CD4-positive, alpha-beta T cell treated with Interleukin-1 beta for 1 hour (primary cell): Measurements from ENCODE around the gene SGSM2.

ENCODE experiments used
- DNase-seq, 2 donors: peaks; one replicate each; pipeline ENCODE4 v3.0.0-alpha.2; 2020 to 2022

Gene SGSM2

GRCh38 chr17:2399572-2400473, 62.5 kb downstream of the SGSM2 start:
- DNase-seq = peak; percentile 95

DNA sequence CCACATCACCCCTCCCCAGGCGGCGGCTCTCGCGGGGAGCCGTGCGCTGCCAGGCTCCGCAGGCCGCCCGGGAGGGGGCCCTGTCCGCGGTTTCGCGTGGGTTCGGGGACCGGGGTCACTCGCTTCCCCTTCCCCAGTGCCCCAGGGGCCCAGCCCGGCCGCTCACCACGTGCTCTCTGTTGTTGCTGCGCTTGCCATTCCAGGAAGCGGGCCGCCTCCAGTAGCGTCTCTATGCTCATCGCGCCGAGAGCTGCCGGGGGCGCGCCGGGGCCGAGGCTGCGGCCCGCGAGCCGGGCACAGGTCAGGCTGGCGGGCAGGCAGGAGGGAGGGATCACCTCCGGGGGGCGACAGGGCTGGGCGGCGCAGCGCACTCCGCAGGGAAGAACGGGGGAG, 63.2 kb downstream of the SGSM2 start:
- DNase-seq = peak; percentile 39 to 52

GRCh38 chr17:2400877-2401425, 63.6 kb downstream of the SGSM2 start, which contains the start of gene MNT:
TSS of gene MNT (minus strand) at chr17:2401060. CDS start at chr17:2400712, 348 bp downstream.
- peak; percentile 96 to 97 for DNase-seq

DNA sequence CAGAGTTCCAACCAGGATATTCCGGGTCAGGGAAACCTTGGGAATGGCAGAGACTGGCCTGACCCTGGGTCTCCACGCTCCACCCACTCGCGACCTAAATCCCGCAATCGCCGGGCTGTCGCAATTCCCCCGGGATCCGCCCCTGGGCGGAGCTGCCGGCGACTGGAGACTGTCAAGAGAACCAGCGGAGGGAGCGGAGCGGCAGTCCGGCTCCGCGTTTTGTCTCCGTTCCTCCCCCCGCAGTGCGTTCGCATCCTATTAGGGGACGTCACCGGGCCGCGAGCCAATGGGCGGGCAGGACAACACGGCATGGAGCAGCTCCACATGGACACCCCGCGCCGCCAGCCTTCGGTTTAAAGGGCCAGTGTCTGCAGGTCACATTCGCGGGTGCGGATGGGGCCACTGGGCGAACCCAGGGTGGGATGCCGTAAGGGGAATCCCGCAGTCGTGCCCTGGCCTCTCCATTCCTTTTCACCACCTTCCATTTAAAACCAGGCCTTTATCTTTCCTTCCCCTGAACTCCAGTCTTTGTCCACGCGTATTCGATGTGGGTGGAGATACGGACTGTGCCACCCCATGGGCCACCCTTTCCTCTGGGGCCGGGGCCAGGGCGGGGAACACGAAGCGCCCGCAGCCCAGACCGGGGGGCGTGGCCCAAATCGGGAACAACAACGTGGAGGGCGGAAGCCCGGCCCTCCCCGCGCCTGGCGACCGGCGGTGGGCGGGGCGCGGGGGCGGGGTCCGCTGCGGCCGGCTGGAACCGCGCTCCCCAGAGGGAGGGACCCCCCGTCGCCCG, 64.3 kb downstream of the SGSM2 start:
- DNase-seq = peak; percentile 99 to 100

GRCh38 chr17:2402544-2402943, 65.2 kb downstream of the SGSM2 start:
- DNase-seq = no peak

DNA sequence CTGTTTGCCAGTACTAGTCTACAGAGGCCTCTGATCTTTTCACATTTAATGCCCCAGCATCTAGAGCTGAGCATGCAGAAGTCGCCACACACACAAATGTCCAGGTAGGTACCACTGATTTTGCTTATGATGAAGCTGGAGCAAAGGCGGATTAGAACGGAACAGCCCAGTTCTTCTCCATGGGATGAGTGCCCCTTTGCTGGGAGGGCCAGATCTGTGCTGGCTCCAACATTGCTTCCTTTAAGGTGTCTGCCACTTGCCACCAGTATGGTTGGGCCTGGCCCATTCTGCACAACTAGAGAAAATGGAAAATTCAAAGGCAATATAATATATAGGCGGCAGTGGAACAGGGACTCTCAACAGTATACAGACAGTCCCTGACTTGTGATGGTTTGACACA, 65.7 kb downstream of the SGSM2 start:
- DNase-seq = no peak

DNA sequence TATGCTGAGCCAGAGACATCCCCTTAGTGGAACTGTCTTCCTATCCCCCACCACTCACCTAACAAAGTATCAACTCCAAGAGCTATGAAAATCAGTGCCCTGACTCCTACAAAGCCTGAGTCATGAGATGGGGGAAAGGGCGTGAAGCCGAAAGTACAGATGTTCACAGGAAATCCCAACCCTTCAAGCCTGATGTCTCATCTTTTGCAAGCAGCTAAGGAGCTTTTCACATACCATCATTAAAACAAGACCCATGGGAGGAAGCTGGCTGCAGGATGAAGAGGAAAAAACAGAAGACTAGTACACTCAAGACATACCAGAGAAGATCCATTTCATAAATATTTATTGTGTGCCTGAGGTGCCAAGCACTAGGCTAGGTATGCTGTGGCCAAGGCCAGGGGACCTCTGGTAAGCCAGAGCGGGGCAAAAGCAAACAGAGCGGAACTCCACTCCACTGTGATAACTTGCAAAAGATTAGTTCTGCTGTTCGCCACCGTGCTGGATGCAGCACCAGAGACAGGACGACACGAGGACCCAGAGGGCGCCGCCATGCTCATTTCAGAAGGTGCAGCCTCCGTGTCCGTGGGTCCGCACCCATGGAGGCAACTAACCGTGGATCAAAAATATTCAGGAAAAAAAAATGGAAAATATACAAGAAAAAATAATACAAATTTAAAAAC, 68.1 kb downstream of the SGSM2 start:
- DNase-seq = no peak

DNA sequence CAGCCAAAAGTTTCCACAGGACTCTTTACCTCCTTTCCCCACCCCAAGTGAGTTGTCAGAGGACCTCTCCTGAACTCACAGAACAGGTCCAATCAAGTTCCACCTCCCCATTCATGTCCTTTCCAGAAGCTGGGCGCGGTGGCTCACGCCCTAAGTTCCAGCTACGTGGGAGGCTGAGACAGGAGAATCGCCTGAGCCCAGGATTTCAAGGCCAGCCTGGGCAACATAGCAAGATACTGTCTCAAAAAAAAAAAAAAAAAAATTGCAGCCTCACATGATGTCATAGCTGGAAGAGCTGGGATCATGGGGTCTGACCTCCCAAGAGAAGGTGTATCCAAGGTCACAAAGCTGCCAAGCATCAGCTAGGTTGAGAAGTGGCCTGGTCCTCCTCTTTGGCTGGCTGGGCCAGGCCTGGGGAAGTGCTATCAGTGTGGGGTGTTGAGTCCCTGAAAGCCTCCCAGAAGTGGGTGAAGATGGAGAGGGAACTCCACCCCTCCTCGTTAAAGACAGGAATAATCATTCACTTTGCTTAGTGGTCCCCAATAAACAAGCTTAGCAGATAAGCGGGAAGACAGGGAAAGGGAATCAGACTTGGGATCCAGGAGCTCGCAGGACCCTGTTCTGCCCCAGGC, 69.1 kb downstream of the SGSM2 start:
- no peak for DNase-seq

DNA sequence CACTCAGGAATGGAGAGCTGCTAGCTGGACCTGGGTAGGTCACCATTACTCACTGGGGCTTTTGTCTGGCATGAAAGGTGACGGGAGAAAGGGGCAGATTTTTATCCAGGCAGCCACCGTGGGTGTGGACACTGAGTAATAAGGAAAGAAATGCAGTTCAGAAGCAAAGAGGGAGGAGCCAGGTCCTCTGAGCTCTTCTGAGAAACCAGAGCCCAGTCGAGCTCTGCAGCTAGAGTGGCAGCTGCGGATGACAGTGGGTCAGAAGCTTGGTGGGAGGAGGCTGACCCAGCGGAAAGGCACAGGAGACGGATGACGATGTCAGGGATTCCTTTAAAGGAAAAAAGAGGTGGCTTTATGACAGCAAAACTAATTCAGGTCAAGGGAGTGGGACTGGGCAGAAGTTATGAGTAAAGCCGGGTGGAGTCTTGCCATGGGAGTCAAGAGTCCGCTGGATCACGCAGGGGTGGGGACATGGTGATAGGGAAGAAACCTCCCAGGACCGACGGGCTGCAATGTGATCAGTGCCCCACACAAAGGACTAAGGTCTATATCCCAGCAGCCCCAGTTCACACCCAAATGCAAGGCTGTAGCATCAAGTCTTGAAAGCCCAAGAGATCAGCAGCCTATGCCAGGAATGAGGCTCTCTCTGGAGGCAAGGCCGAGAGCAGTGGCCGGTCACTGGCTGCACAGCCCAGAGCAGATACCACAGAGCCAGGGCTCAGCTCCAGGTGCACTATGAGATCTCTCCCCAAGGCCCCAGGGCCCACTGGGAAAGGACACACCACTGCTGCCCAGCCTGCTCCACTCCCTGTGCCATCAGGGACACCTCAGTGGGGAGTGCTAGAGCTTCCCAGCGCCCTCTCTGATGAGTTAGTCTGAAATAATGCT, 69.8 kb downstream of the SGSM2 start:
- no peak for DNase-seq

DNA sequence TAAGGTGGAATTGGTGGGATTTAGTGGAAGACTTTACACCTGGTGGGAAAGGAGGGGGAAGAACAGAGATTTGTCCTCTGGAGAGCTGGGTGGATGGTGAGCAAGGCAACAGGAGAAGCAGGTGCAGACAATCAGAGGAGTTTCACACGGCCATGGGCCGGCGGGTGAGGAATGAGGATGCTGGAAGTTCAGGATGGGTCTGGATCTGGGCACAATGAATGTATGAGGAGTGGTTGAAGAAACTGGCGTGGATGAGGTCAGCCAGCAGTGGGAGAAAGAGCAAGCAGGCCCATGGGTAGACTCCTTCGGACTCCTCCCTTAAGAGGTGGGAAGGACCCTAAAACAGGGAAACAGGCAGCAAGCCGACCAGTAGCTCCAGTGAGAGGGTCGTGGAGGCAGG, 73.7 kb downstream of the SGSM2 start:
- no peak for DNase-seq

GRCh38 chr17:2412561-2413021, 75.3 kb downstream of the SGSM2 start:
- no peak for DNase-seq

DNA sequence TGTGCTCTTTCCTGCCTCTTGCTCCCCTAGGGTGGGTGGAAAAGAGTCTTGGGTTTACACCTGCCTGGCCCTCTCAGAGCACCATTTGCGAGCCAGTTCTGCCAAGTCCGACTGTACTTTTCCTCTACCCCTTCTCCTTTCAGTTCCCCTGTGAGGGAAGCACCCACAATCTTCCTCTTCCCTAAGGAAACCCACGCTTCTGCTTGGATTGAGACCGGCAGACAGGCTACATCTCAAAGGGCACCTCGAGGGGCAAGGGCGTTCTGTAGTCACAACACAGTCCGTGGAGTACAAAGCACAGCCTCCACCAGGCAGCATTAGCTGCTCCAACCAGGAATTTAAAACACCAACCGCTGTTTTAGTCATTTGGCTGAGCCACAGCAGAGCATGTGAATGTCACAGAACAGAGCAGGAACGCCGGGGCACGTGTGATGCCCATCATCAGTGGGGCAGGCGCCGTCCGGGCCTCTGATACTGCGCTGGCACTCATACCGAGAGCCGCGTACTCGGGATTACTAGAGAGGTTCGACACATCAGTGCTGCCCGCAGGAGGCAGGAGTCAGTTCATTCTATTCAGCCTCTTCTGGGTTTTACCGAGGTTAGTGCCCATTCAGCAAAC, 77.3 kb downstream of the SGSM2 start:
- DNase-seq = no peak

DNA sequence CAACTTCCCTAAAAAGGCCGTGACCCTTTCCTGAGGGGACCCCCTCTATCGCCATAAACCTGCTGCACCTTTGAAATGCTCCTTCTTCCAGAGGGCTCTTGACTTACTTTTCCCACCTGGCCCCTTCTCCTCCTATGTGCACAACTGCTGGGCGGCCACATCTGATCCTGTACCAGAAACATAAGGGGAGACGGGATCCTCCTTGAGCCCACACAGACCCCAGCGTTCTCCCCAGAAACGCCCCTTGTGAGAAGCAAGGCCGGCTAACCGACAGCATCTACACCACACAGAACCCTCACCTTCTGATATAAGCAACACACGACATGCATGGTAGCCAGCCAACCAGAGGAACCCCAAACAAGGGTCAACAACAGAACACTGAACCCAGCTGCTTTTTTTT, 77.8 kb downstream of the SGSM2 start:
- DNase-seq = no peak

GRCh38 chr17:2416010-2416734, 78.9 kb downstream of the SGSM2 start:
- DNase-seq = peak; percentile 83 to 88

DNA sequence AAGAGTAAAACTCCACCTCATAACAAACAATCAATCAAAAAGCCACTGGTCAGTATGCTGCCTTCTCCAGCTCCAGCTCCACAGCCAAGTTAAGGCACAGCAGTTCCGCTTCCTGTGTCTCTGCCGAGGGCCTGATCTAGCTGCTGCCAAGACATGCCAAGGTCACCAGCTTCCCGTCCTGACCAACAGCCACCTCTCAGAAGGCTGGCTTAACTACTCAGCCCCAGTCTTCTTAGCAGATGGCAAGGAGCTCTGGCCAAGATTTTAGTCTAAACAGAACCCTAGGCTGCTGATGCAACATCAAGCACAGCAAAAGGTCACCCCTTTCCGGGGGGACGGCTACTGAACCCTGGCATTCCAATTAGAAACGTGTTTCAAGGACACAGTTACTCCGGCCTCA, 81.3 kb downstream of the SGSM2 start:
- no peak for DNase-seq

DNA sequence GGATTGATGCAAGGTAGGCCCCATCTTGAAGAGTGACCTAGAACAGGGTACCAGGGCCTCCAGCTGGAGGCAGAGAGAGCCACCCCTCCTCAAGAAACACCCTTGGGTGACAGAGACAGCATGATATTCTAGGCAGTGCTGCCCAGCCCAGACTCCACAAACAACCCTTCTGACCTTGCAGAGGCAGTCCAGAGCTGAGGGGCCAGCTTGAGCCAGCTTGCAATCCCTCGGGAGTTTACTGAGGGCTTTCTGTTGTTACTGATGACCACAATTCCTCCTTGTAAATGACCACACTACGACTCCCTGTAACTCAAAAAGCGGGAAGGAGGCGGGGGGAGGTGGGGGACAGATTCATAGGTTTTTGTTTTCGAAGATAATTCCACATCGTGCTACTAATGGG, 82.2 kb downstream of the SGSM2 start:
- no peak for DNase-seq

DNA sequence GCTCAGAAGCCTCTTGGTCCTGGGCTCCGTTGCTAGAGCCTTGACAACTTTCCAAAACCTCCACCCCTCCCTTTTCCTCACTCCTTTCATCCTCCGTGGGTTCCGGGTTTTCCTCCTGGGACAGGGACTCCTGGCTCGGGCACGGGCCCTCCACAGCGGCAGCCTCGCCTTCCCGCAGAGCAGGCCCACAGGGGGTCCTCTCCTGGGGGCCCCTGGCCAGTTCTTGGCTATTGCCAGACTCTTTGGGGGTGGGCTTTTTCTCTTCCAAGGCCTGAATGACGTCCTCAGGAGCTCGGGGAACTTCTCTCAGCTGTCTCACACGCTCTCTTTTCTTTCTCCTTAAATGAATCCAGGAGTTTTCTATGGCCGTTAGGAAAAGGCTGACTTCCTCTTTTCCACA, 82.9 kb downstream of the SGSM2 start:
- DNase-seq = no peak

GRCh38 chr17:2421315-2422147, 84.2 kb downstream of the SGSM2 start:
- no peak for DNase-seq

GRCh38 chr17:2423271-2423670, 86.0 kb downstream of the SGSM2 start:
- DNase-seq = no peak
